SKM-1 treated with dmso at 0.1 percent for 144 hours (cell line): ENCODE data around the gene IQCB1.
"Not testable (repeated sequence)": the region's sequence is repeated elsewhere in the genome, so short reads cannot be mapped to it uniquely, and the experiment has no call there.

Source experiments
- DNase-seq: peaks from one replicate; lab custom pipeline; 2025; ENCODE audit not compliant: unreplicated experiment; lab: John Stamatoyannopoulos, UW

The IQCB1 gene

GRCh38 chr3:121809249-121809648 lies 25.6 kb downstream of the IQCB1 start:
- DNase-seq: no peak

GRCh38 chr3:121803771-121804320 lies 31.0 kb downstream of the IQCB1 start:
- DNase-seq: no peak

- no peak for DNase-seq
These were observed 34.0 kb downstream of the IQCB1 start for GRCh38 chr3:121800906-121801305.

- DNase-seq: no peak
These were observed 37.9 kb downstream of the IQCB1 start for GRCh38 chr3:121796970-121797369.

GRCh38 chr3:121794264-121794983 lies 40.4 kb downstream of the IQCB1 start:
- DNase-seq: no peak

- no peak for DNase-seq
These were observed 41.8 kb downstream of the IQCB1 start for GRCh38 chr3:121793078-121793477.

GRCh38 chr3:121786485-121786884 lies 48.4 kb downstream of the IQCB1 start:
- DNase-seq: no peak

GRCh38 chr3:121782784-121783183 lies 52.1 kb downstream of the IQCB1 start:
- DNase-seq: not testable (repeated sequence)

- no peak for DNase-seq
These were observed 53.2 kb downstream of the IQCB1 start for GRCh38 chr3:121781611-121782010.

GRCh38 chr3:121775095-121775494 lies 59.8 kb downstream of the IQCB1 start:
- DNase-seq: not testable (repeated sequence)

- no peak for DNase-seq
These were observed 65.6 kb downstream of the IQCB1 start for GRCh38 chr3:121769246-121769645.

- DNase-seq: peak; percentile 21
These were observed 66.4 kb downstream of the IQCB1 start for GRCh38 chr3:121768452-121768851.

GRCh38 chr3:121759541-121760202 lies 75.2 kb downstream of the IQCB1 start:
- no peak for DNase-seq

- DNase-seq: no peak
These were observed 76.0 kb downstream of the IQCB1 start for GRCh38 chr3:121758727-121759450.

GRCh38 chr3:121757812-121758545 lies 76.9 kb downstream of the IQCB1 start:
- DNase-seq: no peak

- no peak for DNase-seq
These were observed 77.6 kb downstream of the IQCB1 start for GRCh38 chr3:121757087-121757811.

- no peak for DNase-seq
These were observed 82.1 kb downstream of the IQCB1 start for GRCh38 chr3:121752772-121753171.

GRCh38 chr3:121752261-121752660 lies 82.6 kb downstream of the IQCB1 start:
- DNase-seq: no peak

GRCh38 chr3:121750087-121750415 lies 84.8 kb downstream of the IQCB1 start:
- DNase-seq: no peak

- peak; percentile 100 for DNase-seq
These were observed 85.4 kb downstream of the IQCB1 start, which contains the start of gene GOLGB1 for GRCh38 chr3:121749276-121750086. TSS of gene GOLGB1 (minus strand) at chr3:121749741. CDS start at chr3:121730971, 18,770 bp downstream.
